HEK293T (cell line): Measurements from ENCODE around the gene ADCY3.

ENCODE experiments used
- CTCF ChIA-PET: fragments of 350-600 bp; formaldehyde crosslinking; extraction: SDS; loops from one replicate; lab custom pipeline; 2021; ENCODE audit warnings: antibody characterized with exemption, inconsistent platforms; lab: Yijun Ruan, JAX
- POLR2A ChIA-PET: fragments of 350-600 bp; formaldehyde crosslinking; extraction: SDS; loops from one replicate; lab custom pipeline; 2020; ENCODE audit warnings: antibody characterized with exemption, inconsistent platforms; lab: Yijun Ruan, JAX
- DNase-seq: peaks from one replicate; pipeline ENCODE4 v3.0.0; 2012; ENCODE audit warnings: mixed read lengths; ENCODE audit errors: extremely low spot score
- ARNT ChIP-seq: fragments of 450-650 bp; IDR thresholded peaks from 2 replicates; pipeline ENCODE4 v1.6.1; 2017; ENCODE audit warnings: mild to moderate bottlenecking
- BHLHE40 ChIP-seq: fragments of 450-650 bp; IDR thresholded peaks from 2 replicates; pipeline ENCODE4 v1.6.1; 2016; ENCODE audit warnings: mild to moderate bottlenecking, moderate library complexity, borderline replicate concordance
- CTBP1 ChIP-seq: fragments of 450-650 bp; IDR thresholded peaks from 2 replicates; pipeline ENCODE4 v1.6.1; 2016; ENCODE audit warnings: borderline replicate concordance
- ELF4 ChIP-seq: fragments of 450-650 bp; IDR thresholded peaks from 2 replicates; pipeline ENCODE4 v1.6.1; 2017; ENCODE audit warnings: antibody characterized with exemption
- FOXA1 ChIP-seq: fragments of 450-650 bp; IDR thresholded peaks from 2 replicates; pipeline ENCODE4 v1.6.1; 2016; ENCODE audit warnings: mild to moderate bottlenecking
- FOXK2 ChIP-seq: fragments of 450-650 bp; IDR thresholded peaks from 2 replicates; pipeline ENCODE4 v1.6.1; 2016; ENCODE audit warnings: mild to moderate bottlenecking
- FOXM1 ChIP-seq: fragments of 450-650 bp; IDR thresholded peaks from 2 replicates; pipeline ENCODE4 v1.6.1; 2017; ENCODE audit warnings: mild to moderate bottlenecking, borderline replicate concordance
- HDGF ChIP-seq: fragments of 450-650 bp; IDR thresholded peaks from 2 replicates; pipeline ENCODE4 v1.6.1; 2017; ENCODE audit warnings: antibody characterized with exemption, borderline replicate concordance
- L3MBTL2 ChIP-seq: fragments of 450-650 bp; conservative IDR thresholded peaks from 2 replicates; pipeline ENCODE4 v1.6.1; 2016; ENCODE audit warnings: mild to moderate bottlenecking
- LEF1 ChIP-seq: fragments of 450-650 bp; IDR thresholded peaks from 2 replicates; pipeline ENCODE4 v1.6.1; 2017; ENCODE audit warnings: mild to moderate bottlenecking, borderline replicate concordance
- NFRKB ChIP-seq: fragments of 450-650 bp; IDR thresholded peaks from 2 replicates; pipeline ENCODE4 v1.6.1; 2016; ENCODE audit warnings: mild to moderate bottlenecking, moderate library complexity
- SP1 ChIP-seq: fragments of 450-650 bp; IDR thresholded peaks from 2 replicates; pipeline ENCODE4 v1.6.1; 2017
- SUZ12 ChIP-seq: fragments of 450-650 bp; IDR thresholded peaks from 2 replicates; pipeline ENCODE4 v1.6.1; 2016; ENCODE audit warnings: mild to moderate bottlenecking
- TARDBP ChIP-seq: fragments of 450-650 bp; IDR thresholded peaks from 2 replicates; pipeline ENCODE4 v1.6.1; 2016
- ZNF384 ChIP-seq: fragments of 450-650 bp; IDR thresholded peaks from 2 replicates; pipeline ENCODE4 v1.6.1; 2016
- TF ChIP-seq, protein P1 (sequence below): fragments of 450-650 bp; IDR thresholded peaks from 2 replicates; pipeline ENCODE4 v1.6.1; 2016

The ADCY3 gene

DNA sequence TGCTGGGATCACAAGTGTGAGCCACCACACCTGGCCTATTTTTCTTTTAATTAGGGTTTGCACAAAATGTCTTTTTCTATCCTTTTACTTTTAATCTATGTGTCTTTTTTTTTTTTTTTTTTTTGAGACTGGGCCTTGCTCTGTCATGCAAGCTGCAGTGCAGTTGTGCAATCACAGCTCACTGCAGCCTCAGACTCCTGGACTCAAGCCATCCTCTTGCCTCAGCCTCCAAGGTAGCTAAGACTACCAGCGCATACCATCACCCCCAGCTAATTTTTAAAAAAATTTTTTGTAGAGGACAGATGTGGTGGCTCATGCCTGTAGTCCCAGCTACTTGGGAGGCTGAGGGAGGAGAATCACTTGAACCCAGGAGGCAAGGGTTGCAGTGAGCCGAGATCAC, 27.1 kb downstream of the ADCY3 start:
- ChIA-PET CTCF (no interaction called here), POLR2A (no interaction called here)
- TF ChIP-seq TARDBP (no peak), ARNT (no peak), FOXM1 (no peak), NFRKB (no peak), FOXK2 (no peak), FOXA1 (no peak), CTBP1 (no peak)
- TF ChIP-seq, protein P1, sequence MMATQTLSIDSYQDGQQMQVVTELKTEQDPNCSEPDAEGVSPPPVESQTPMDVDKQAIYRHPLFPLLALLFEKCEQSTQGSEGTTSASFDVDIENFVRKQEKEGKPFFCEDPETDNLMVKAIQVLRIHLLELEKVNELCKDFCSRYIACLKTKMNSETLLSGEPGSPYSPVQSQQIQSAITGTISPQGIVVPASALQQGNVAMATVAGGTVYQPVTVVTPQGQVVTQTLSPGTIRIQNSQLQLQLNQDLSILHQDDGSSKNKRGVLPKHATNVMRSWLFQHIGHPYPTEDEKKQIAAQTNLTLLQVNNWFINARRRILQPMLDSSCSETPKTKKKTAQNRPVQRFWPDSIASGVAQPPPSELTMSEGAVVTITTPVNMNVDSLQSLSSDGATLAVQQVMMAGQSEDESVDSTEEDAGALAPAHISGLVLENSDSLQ = no peak
- no peak for DNase-seq

DNA sequence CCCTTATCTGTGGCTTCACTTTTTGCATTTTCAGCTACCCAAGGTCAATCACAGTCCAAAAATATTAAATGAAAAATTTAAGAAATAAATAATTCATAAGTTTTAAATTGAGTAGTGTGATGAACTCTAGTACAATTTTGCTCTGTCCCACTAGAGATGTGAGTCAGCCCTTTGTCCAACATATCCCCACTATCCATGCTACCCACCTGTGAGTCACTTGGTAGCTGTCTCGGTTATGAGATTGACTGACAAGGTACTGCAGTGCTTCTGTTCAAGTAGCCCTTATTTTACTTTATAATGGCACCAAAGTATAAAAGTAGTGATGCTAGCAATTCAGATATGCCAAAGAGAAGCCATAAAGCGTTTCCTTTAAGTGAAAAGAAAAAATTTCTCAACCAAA, 28.8 kb downstream of the ADCY3 start:
- ChIA-PET CTCF (no interaction called here), POLR2A (no interaction called here)
- no peak for DNase-seq
- TF ChIP-seq TARDBP (no peak), ARNT (no peak), HDGF (no peak), L3MBTL2 (no peak), CTBP1 (no peak), FOXK2 (no peak), BHLHE40 (no peak), FOXA1 (no peak), LEF1 (no peak), FOXM1 (no peak), ZNF384 (no peak), SUZ12 (no peak), SP1 (no peak)
- TF ChIP-seq, protein P1 = no peak

DNA sequence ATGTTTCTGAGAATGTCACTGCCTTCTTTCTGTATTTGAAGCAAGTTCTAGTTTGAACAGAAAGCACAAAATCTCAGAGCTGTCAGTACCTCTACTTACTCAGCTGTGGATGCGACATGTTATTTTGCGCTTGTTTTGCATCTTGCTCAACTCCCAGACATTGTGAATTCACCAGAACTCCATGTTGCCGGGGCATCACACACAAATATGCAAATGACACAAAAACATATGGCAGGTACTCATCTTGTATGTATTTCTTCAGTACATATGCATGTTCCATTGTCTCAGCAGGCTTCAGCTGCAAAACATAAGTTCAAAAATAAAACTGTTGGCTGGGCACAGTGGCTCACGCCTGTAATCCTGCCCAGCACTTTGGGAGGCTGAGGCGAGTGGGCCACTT, 30.8 kb downstream of the ADCY3 start:
- no peak for DNase-seq
- TF ChIP-seq BHLHE40 = no peak
- no peak for TF ChIP-seq L3MBTL2
- no peak for TF ChIP-seq TARDBP
- TF ChIP-seq, protein P1 = no peak
- TF ChIP-seq ARNT = no peak
- no peak for TF ChIP-seq ZNF384
- TF ChIP-seq ELF4 = no peak
- TF ChIP-seq FOXK2 = no peak
- TF ChIP-seq CTBP1 = no peak
- TF ChIP-seq SP1 = no peak
- TF ChIP-seq LEF1 = no peak
- TF ChIP-seq FOXM1 = no peak
- no peak for TF ChIP-seq NFRKB
- TF ChIP-seq HDGF = no peak
- POLR2A ChIA-PET = no interaction called here
- CTCF ChIA-PET = no interaction called here

DNA sequence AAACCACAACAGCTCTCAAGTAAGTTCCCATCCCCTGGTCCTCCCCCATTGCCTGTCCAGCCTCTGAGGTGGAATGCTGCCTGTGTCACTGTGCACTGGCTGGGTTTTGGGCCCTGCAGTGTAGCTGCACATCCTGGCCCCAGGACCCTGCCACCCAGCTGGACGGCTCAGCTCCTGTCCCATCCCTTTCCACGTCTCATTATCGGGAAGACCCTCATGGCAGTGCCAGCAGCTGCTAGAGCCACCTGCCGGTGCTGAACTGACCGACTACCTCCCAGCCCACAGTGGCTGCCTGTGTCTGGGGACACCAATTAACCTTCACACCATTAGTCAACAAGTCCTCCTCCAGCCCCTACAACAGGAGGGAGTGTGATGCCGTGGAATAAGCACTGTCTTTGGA, 31.9 kb downstream of the ADCY3 start:
- ChIA-PET CTCF (no interaction called here), POLR2A (no interaction called here)
- DNase-seq = no peak
- TF ChIP-seq HDGF (no peak), LEF1 (no peak), ELF4 (no peak), ARNT (no peak), L3MBTL2 (no peak), FOXA1 (no peak), FOXK2 (no peak), SUZ12 (no peak), BHLHE40 (no peak), SP1 (no peak), TARDBP (no peak)
- TF ChIP-seq, protein P1 = no peak

DNA sequence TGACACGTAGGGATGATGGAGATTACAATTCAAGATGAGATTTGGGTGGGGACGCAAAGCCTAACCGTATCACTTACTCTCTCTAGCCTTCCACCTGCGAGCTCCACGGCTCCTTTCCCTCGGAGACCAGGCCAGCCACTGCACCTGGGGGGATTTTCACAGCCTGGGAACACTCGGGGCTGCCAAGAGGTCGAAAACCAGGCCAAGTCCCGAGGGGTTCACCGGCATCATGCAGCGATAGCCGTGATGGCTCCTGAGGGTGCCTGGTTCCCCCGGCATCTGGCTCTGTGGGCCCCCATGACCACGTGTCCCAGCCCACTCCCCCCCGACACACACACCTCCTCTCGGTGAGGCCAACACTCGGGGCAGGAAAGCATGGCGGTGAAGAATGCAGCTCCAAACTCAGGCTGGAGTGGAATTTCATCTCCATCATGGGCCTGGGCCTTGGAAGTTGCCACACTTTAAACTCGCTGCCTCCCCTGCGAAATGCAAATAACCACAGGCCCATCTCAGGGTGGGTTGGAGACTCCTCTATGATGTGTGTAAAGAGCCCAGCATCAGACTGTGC, 32.6 kb downstream of the ADCY3 start:
- TF ChIP-seq ARNT (no peak), SUZ12 (no peak)
- DNase-seq = no peak
- ChIA-PET CTCF (no interaction called here), POLR2A (no interaction called here)

DNA sequence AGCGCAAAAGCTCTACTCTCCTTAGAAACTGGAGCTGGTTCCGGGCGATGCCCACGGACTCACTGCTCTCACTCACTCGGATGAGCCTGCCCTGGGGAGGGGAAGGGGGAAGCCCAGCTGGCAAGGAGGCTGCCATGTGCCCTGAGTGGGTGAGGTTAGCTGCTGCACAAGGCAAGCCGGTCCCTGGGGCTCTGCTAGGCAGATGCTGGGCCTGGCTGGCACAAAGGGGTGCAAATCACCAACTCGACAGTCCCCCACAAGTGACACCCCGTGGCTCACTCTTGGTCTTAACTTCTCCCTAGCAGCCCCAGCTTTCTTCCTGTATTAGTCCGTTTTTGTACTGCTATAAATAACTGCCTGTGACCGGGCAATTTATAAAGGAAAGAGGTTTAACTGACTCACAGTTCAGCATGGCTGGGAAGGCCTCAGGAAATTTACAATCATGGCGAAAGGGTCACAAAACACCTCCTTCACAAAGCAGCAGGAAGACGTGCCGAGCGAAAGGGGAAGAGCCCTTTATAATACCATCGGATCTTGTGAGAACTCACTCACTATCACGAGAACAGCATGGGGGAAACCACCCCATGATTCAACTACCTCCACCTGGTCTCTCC, 33.2 kb downstream of the ADCY3 start:
- CTCF ChIA-PET = no interaction called here
- no peak for TF ChIP-seq L3MBTL2
- TF ChIP-seq SP1 = no peak
- POLR2A ChIA-PET = no interaction called here
- no peak for DNase-seq
